ENCODE results near the gene CNKSR3. TPM values are rescaled to one million over a fixed set of nuclear protein-coding genes. Genes with fewer than 3 reads are reported as not detected.

The CNKSR3 gene
- total RNA-seq, 1 donor, result 0.31 TPM

GRCh38 chr6:154514481-154514880 lies 4.0 kb upstream of the CNKSR3 start:
- Histone ChIP-seq H3K9me3 (ENCODE audit: low read depth, low read length) (no peaks in the 10 kb centered on the region), H3K4me1 (ENCODE audit: insufficient read depth, low read length) (peaks cover 10% of the 10 kb centered on the region)

GRCh38 chr6:154513601-154514320 lies 3.3 kb upstream of the CNKSR3 start:
- H3K4me1 ChIP-seq (ENCODE audit: insufficient read depth, low read length), result peaks cover 13% of the 10 kb centered on the region
- H3K27me3 ChIP-seq (ENCODE audit: insufficient read depth, low read length), result peaks cover 27% of the 10 kb centered on the region
- no peaks in the 10 kb centered on the region for H3K9me3 ChIP-seq (ENCODE audit: low read depth, low read length)
- H3K4me3 ChIP-seq (ENCODE audit: low read length), result no peak overlapping the region

More at GRCh38 chr6:154514481-154514880, 4.0 kb upstream of the CNKSR3 start:
- no peak overlapping the region for H3K4me3 ChIP-seq (ENCODE audit: low read length)
- peaks cover 22% of the 10 kb centered on the region for H3K27me3 ChIP-seq (ENCODE audit: insufficient read depth, low read length)

DNA sequence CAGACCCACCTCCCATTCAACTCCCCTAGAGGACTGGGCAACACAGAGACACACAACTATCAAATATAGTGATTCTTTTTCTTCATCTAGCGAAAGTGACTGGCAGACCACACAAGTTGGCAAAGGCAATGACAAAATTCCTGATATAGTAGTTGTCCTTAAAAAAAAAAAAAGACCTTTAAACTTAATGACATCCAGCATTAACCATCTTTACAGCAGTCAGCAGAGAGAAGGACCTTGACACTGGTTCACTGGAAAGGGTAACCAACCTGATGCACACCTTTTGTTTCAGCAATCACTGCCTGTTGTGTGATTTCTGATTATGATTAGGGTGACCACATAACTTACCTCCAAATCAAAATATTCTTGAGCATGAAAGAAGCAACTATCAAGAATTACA lies 1.7 kb upstream of the CNKSR3 start:
- no peak overlapping the region for H3K4me3 ChIP-seq (ENCODE audit: low read length)
- H3K4me1 ChIP-seq (ENCODE audit: insufficient read depth, low read length), result peaks cover 13% of the 10 kb centered on the region
- H3K27me3 ChIP-seq (ENCODE audit: insufficient read depth, low read length), result peaks cover 34% of the 10 kb centered on the region
- H3K9me3 ChIP-seq (ENCODE audit: low read depth, low read length), result no peaks in the 10 kb centered on the region

- peaks cover 34% of the 10 kb centered on the region for H3K27me3 ChIP-seq (ENCODE audit: insufficient read depth, low read length)
Measured at GRCh38 chr6:154511791-154512190, 1.3 kb upstream of the CNKSR3 start.

GRCh38 chr6:154509421-154510143 lies 903 bp downstream of the CNKSR3 start:
- H3K4me1 ChIP-seq (ENCODE audit: insufficient read depth, low read length), result peaks cover 13% of the 10 kb centered on the region
- H3K4me3 ChIP-seq (ENCODE audit: low read length), result peak overlapping the region; percentile 36
- peaks cover 34% of the 10 kb centered on the region for H3K27me3 ChIP-seq (ENCODE audit: insufficient read depth, low read length)
- H3K9me3 ChIP-seq (ENCODE audit: low read depth, low read length), result no peaks in the 10 kb centered on the region

More at GRCh38 chr6:154511791-154512190, 1.3 kb upstream of the CNKSR3 start:
- no peaks in the 10 kb centered on the region for H3K9me3 ChIP-seq (ENCODE audit: low read depth, low read length)
- H3K4me1 ChIP-seq (ENCODE audit: insufficient read depth, low read length), result peaks cover 13% of the 10 kb centered on the region
- no peak overlapping the region for H3K4me3 ChIP-seq (ENCODE audit: low read length)

DNA sequence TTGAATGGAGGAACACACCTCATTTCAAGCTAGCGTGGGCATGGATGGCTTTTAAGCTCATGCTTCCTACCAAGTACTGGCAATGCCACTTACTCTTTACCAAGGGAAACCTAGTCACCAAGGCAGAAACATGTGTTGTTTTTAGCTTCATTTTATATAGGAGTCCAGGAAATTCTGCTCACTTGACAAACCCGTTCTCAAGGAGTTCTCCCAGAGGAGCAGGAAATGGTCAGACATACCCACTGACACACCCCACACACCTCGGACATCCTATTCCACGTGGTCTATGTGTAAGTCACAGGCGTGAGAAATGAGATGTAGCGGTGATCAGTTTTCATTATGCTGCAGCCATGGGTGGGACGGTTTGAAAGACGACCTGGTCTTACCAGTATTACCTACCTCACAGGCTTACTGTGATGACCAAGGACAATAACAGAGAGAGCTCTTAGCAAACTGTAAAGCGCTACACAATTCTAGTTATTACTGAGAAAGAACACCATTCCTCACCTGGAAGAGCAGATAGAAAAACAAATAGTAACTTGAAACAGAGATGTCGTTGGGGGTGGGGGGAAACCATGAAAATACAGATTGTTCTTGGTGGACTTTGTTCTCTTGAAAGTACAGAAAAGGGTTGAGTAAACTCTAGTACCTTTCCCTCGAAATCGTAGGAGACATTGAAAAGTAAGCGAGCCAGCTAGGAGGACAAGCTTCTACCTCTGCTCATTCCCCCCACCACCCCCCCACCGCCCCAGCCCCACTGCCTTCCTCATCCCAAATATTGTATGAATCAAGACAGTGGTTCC lies 1.7 kb downstream of the CNKSR3 start:
- peaks cover 36% of the 10 kb centered on the region for H3K27me3 ChIP-seq (ENCODE audit: insufficient read depth, low read length)
- no peak overlapping the region for H3K4me3 ChIP-seq (ENCODE audit: low read length)
- H3K4me1 ChIP-seq (ENCODE audit: insufficient read depth, low read length), result peaks cover 13% of the 10 kb centered on the region
- no peaks in the 10 kb centered on the region for H3K9me3 ChIP-seq (ENCODE audit: low read depth, low read length)

- H3K4me1 ChIP-seq (ENCODE audit: insufficient read depth, low read length), result peaks cover 13% of the 10 kb centered on the region
Measured at GRCh38 chr6:154506991-154507898, 3.2 kb downstream of the CNKSR3 start.

GRCh38 chr6:154506582-154506981 lies 3.9 kb downstream of the CNKSR3 start:
- Histone ChIP-seq H3K27me3 (ENCODE audit: insufficient read depth, low read length) (peaks cover 26% of the 10 kb centered on the region), H3K4me3 (ENCODE audit: low read length) (no peak overlapping the region), H3K4me1 (ENCODE audit: insufficient read depth, low read length) (peaks cover 13% of the 10 kb centered on the region), H3K9me3 (ENCODE audit: low read depth, low read length) (no peaks in the 10 kb centered on the region)

More at GRCh38 chr6:154506991-154507898, 3.2 kb downstream of the CNKSR3 start:
- Histone ChIP-seq H3K27me3 (ENCODE audit: insufficient read depth, low read length) (peaks cover 32% of the 10 kb centered on the region), H3K9me3 (ENCODE audit: low read depth, low read length) (no peaks in the 10 kb centered on the region), H3K4me3 (ENCODE audit: low read length) (no peak overlapping the region)

DNA sequence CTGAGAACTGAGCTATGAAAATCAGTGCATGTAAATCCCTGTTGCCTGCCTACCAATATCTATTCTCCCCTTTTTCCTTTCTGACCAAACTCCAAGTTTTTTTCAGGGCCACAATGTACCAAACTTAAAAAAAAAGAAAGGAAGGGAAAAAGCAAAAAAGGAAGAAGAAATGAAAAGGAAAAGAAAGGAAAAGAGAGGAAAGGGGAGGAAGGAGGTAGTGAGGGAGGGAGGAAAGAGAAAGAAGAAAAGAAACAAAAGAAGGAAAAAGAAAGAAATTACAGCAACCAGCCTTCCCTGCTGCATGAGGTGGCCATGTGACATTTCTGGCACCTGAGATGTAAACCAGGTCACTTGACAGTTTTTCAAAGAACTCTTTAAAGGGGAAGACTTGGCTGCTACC lies 4.4 kb downstream of the CNKSR3 start:
- peaks cover 25% of the 10 kb centered on the region for H3K27me3 ChIP-seq (ENCODE audit: insufficient read depth, low read length)
- H3K4me1 ChIP-seq (ENCODE audit: insufficient read depth, low read length), result peaks cover 13% of the 10 kb centered on the region
- no peak overlapping the region for H3K4me3 ChIP-seq (ENCODE audit: low read length)
- H3K9me3 ChIP-seq (ENCODE audit: low read depth, low read length), result no peaks in the 10 kb centered on the region

- H3K4me1 ChIP-seq (ENCODE audit: insufficient read depth, low read length), result peaks cover 7% of the 10 kb centered on the region
- H3K4me3 ChIP-seq (ENCODE audit: low read length), result no peak overlapping the region
- no peaks in the 10 kb centered on the region for H3K9me3 ChIP-seq (ENCODE audit: low read depth, low read length)
- peaks cover 20% of the 10 kb centered on the region for H3K27me3 ChIP-seq (ENCODE audit: insufficient read depth, low read length)
Measured at GRCh38 chr6:154504865-154505449, 5.5 kb downstream of the CNKSR3 start.

DNA sequence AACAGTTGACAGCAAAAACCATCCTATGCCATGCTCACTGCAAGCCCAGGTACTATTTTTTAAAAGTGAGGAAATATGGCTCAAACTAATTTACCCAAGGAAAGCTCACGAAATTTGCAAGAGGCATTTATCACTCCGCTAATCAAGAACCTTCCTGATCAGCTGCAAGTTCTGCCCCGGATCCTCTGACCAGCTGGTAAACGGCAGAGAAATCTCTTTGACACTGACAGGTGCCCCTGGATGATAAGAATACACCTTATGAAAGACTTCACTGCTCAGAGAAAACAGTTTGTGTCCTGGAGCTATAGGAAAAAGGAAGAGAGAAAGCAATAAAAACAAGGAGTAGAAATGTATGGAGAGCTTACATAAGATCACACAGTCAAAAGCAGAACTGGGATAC lies 6.4 kb downstream of the CNKSR3 start:
- Histone ChIP-seq H3K4me3 (ENCODE audit: low read length) (no peak overlapping the region), H3K4me1 (ENCODE audit: insufficient read depth, low read length) (no peaks in the 10 kb centered on the region)

DNA sequence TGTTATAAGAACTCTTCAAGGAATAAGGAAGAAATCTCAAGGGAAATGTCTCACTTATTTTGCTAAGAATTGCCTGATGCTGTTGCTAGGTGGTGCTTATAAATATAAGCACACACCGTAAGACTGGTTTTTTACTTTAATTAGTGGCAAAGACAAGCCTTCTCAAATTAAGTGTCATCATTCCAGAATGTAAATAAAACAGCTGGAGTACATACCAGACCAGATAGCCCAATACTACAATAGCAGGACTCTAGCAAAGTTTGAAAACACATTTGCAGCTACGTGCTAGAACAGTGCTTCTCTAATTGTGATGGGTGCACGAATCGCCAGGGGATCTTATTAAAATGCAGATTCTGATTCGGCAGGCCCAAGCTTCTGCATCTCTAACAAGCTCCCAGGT lies 6.8 kb downstream of the CNKSR3 start:
- Histone ChIP-seq H3K27me3 (ENCODE audit: insufficient read depth, low read length) (peaks cover 9% of the 10 kb centered on the region), H3K4me3 (ENCODE audit: low read length) (no peak overlapping the region), H3K9me3 (ENCODE audit: low read depth, low read length) (no peaks in the 10 kb centered on the region), H3K4me1 (ENCODE audit: insufficient read depth, low read length) (no peaks in the 10 kb centered on the region)

More for the DNA sequence above, 6.4 kb downstream of the CNKSR3 start:
- Histone ChIP-seq H3K9me3 (ENCODE audit: low read depth, low read length) (no peaks in the 10 kb centered on the region), H3K27me3 (ENCODE audit: insufficient read depth, low read length) (peaks cover 13% of the 10 kb centered on the region)

DNA sequence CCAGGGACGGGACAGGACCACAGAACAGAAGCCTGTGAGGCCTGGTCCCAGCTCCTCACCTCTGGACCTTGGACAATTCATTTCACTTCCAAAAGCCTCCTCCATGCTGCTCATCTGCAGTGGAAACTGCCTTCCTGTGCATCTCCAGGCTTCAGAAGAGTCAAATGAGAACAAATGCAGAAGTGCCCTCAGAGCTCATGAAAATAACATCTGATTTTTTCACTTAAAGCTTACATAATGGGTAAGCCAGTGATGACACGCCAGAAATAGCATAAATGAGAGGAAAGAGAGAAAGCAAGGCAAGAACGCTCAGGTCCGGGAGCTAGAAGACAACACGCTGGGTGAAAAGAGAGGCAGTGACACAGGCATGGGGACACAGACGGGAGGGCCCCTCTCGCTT lies 7.9 kb downstream of the CNKSR3 start:
- H3K9me3 ChIP-seq (ENCODE audit: low read depth, low read length), result no peaks in the 10 kb centered on the region
- H3K27me3 ChIP-seq (ENCODE audit: insufficient read depth, low read length), result peaks cover 3% of the 10 kb centered on the region
- H3K4me3 ChIP-seq (ENCODE audit: low read length), result no peak overlapping the region
- no peaks in the 10 kb centered on the region for H3K4me1 ChIP-seq (ENCODE audit: insufficient read depth, low read length)

DNA sequence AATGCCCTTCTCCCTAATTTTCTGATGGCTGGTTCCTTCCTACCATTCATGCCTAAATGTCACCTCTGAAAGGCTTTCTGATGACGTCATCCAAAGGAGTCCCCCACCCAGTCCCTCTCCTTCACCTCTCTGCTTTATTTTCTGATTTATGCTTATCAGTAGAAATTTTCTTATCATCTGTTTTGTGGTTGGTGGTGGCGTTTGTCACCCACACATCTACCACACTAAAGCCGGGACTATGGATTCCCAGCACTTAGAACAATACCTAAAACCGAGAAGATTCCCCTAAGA lies 9.0 kb downstream of the CNKSR3 start:
- Histone ChIP-seq H3K9me3 (ENCODE audit: low read depth, low read length) (no peaks in the 10 kb centered on the region), H3K4me1 (ENCODE audit: insufficient read depth, low read length) (no peaks in the 10 kb centered on the region), H3K4me3 (ENCODE audit: low read length) (no peak overlapping the region), H3K27me3 (ENCODE audit: insufficient read depth, low read length) (peaks cover 3% of the 10 kb centered on the region)
